ENCODE measurements around the gene SSBP4. TPM values are rescaled to one million over a fixed set of nuclear protein-coding genes. Genes with fewer than 3 reads are reported as not detected.

SSBP4 gene
- total and polyA plus RNA-seq, 2 of the 8 experiments (the other 6 are each of a cell fraction or from before 2014, with no cell fraction given): 26.4 to 33.7 TPM

GRCh38 chr19:18461471-18461870 is 42.3 kb downstream of the SSBP4 start:
- no peak overlapping the region for H3K56ac ChIP-seq (replicated peaks; ENCODE audit: insufficient read length, low read depth, low read length)
- no peaks in the 10 kb centered on the region; the same call in 1 of the 2 replicates for H3K79me1 ChIP-seq (ENCODE audit: low read depth, low read length)
- H4K5ac ChIP-seq (ENCODE audit: insufficient read length, low read depth, low read length): no peak overlapping the region
- H4K91ac ChIP-seq (replicated peaks; ENCODE audit: insufficient read length, low read length): no peak overlapping the region
- H3K27ac ChIP-seq (ENCODE audit: low read depth, low read length): no peak overlapping the region
- no peak overlapping the region for H3K9ac ChIP-seq (replicated peaks in 1 of 4; ENCODE audit: extremely low read depth in 1 of 4, low read depth in 3 of 4, low read length in 3 of 4)
- no peak overlapping the region for H2BK15ac ChIP-seq (ENCODE audit: low read length)
- H3K23ac ChIP-seq (ENCODE audit: insufficient read length): no peak overlapping the region
- no peak overlapping the region for H2AFZ ChIP-seq (ENCODE audit: low read length)
- peak overlapping the region; percentile 7; the same call in 1 of the 2 replicates for H4K8ac ChIP-seq (ENCODE audit: extremely low read depth, insufficient read depth, low read length)
- FAIRE-seq (no peak), DNase-seq (ENCODE audit: low read depth in 1 of 2, low spot score in 2 of 2) (no peak)
- no peaks in the 10 kb centered on the region for H3K4me1 ChIP-seq (replicated peaks in 1 of 4; ENCODE audit: control insufficient read depth in 3 of 4, insufficient read depth in 4 of 4, low read length in 3 of 4)
- 97% methylated on average over 22 of the region's 22 CpGs; no CpG with 5 or more reads in 1 of the 2 experiments for WGBS, 2 experiments (ENCODE audit: extremely low coverage in 1 of 2, insufficient coverage in 1 of 2, insufficient read length in 1 of 2, insufficient replicate concordance in 2 of 2, low coverage in 1 of 2, low lambda C conversion rate in 2 of 2, missing lambda C conversion rate in 1 of 2)
- CTCF ChIA-PET (ENCODE audit: partially characterized antibody): interaction anchor here (0.6 to 8.4 kb wide), 35 partner anchors 9 to 1104 kb away, joined by 3 to 143 read pairs (median 4); partner anchors contain the start of gene REX1BD
- peaks cover 0 to 10% (median 7%) of the 10 kb centered on the region in 4 experiments; a peak in 3 of 8 replicates for H3K36me3 ChIP-seq (ENCODE audit: control insufficient read depth in 2 of 4, insufficient read depth in 4 of 4, low read length in 3 of 4)
- no peaks in the 10 kb centered on the region for H3K79me2 ChIP-seq (ENCODE audit: control insufficient read depth in 1 of 2, insufficient read depth in 2 of 2, low read length in 2 of 2)
- H2BK5ac ChIP-seq (ENCODE audit: low read depth, low read length): no peak overlapping the region
- no peaks in the 10 kb centered on the region for H3K27me3 ChIP-seq (replicated peaks in 1 of 4; ENCODE audit: control insufficient read depth in 3 of 4, extremely low read depth in 1 of 4, insufficient read depth in 3 of 4, low read length in 3 of 4)
- no peak overlapping the region for H3K4me3 ChIP-seq (ENCODE audit: extremely low read depth in 1 of 4, insufficient read depth in 2 of 4, low read depth in 3 of 4, low read length in 4 of 4)
- H2BK12ac ChIP-seq (ENCODE audit: low read depth, low read length): no peak overlapping the region
- H3K23me2 ChIP-seq (ENCODE audit: low read depth, low read length): no peaks in the 10 kb centered on the region; the same call in 1 of the 2 replicates
- no peak overlapping the region for H2BK120ac ChIP-seq (replicated peaks; ENCODE audit: low read depth, low read length)
- no peak overlapping the region for H2BK20ac ChIP-seq (ENCODE audit: low read length)
- no peak overlapping the region for H2AK5ac ChIP-seq (ENCODE audit: low read depth, low read length)
- no peak overlapping the region for H3K4ac ChIP-seq (replicated peaks; ENCODE audit: insufficient read length, low read depth, low read length)
- peaks cover 2 to 16% of the 10 kb centered on the region in 2 experiments for H4K20me1 ChIP-seq (replicated peaks in 1 of 2; ENCODE audit: control insufficient read depth in 1 of 2, insufficient read depth in 2 of 2, low read length in 2 of 2)
- no peak overlapping the region for H3K14ac ChIP-seq (ENCODE audit: insufficient read length)
- H3K18ac ChIP-seq (ENCODE audit: extremely low read depth, low read length): no peak overlapping the region
- POLR2A ChIA-PET (ENCODE audit: partially characterized antibody): interaction anchor here (0.6 to 1.5 kb wide), 4 partner anchors 10 to 220 kb away, joined by 3 to 5 read pairs (median 4); no protein-coding TSS in a partner anchor
- H3K4me2 ChIP-seq (ENCODE audit: insufficient read depth in 1 of 2, low read depth in 2 of 2, low read length in 2 of 2): no peak overlapping the region
- H3K9me3 ChIP-seq (ENCODE audit: insufficient read depth in 2 of 2, low read depth in 1 of 2, low read length in 1 of 2): no peaks in the 10 kb centered on the region
- no peak for TF ChIP-seq POLR2A (IDR thresholded peaks at IDR 0.05; ENCODE audit: control extremely low read depth in 1 of 2, low read depth in 2 of 2, low read length in 2 of 2)
- TF ChIP-seq EP300 (IDR thresholded peaks at IDR 0.05; ENCODE audit: borderline replicate concordance in 1 of 2, low read depth in 2 of 2, low read length in 2 of 2): no peak
- no peak for TF ChIP-seq MAX (IDR thresholded peaks at IDR 0.05)
- no peak for TF ChIP-seq BCL11A (IDR thresholded peaks at IDR 0.05; ENCODE audit: low read depth in 2 of 2, low read length in 2 of 2)
- TF ChIP-seq RAD21 (IDR thresholded peaks at IDR 0.05 in 1 of 2, conservative IDR thresholded peaks at IDR 0.05 in 1 of 2; ENCODE audit: low read depth in 2 of 2, low read length in 2 of 2): no peak
- TF ChIP-seq TAF1 (IDR thresholded peaks at IDR 0.05; ENCODE audit: low read depth, low read length): no peak
- no peak for TF ChIP-seq TAF7 (optimal IDR thresholded peaks at IDR 0.05; ENCODE audit: borderline replicate concordance, low read depth, low read length)
- TF ChIP-seq CEBPB (IDR thresholded peaks at IDR 0.05; ENCODE audit: low read depth, low read length): no peak
- TF ChIP-seq BACH1 (IDR thresholded peaks at IDR 0.05; ENCODE audit: low read length): no peak
- TF ChIP-seq GTF2F1 (IDR thresholded peaks at IDR 0.05; ENCODE audit: borderline replicate concordance, low read depth, low read length): no peak
- TF ChIP-seq TEAD4 (IDR thresholded peaks at IDR 0.05; ENCODE audit: low read depth, low read length): no peak
- no peak for TF ChIP-seq SIRT6 (IDR thresholded peaks at IDR 0.05; ENCODE audit: low read length)
- no peak for TF ChIP-seq CBX8 (IDR thresholded peaks at IDR 0.05; ENCODE audit: borderline replicate concordance, low read depth, low read length)
- no peak for TF ChIP-seq HDAC2 (IDR thresholded peaks at IDR 0.05; ENCODE audit: borderline replicate concordance in 1 of 2, low read depth in 2 of 2, low read length in 2 of 2)

Measured in H1 (cell line).